ENCODE data around the gene TMEM125.

Gene TMEM125

DNA sequence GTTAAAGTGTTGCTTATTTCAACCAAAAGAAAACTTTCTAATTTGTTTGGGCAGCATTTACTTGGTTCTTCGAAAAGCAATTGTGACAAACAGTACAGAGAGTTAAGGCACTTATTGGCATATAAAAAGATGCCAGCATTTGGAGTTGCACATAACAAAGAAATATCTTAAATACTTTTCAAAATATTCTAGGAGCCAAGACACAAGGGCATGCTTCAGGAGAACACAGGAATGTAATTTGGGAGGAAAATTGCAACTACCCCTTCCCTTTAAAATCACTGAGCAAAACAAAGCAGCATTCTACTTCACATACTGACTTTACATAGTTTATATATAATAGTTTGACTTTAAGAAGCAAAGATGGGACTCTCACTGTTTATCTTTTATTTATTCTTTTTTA, 26.4 kb downstream of the TMEM125 start:
- no peak for DNase-seq

DNA sequence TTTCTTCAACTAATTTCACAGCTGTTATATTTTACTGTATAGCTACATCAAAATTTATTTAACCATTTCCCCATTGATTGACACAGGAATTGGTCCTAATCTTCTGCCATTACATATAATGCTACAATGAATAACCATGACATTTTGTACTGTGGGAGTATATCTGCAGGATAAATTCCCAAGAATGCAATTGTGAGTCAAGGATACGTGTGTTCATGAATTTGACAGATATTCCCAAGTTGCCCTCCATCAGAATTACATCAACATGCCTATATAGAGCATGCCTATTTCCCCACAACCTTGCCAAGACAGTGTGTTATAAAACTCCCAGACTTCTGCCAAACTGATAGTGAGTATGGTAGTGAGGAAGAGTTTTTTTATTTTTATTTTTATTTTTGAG, 28.3 kb downstream of the TMEM125 start:
- no peak for DNase-seq

DNA sequence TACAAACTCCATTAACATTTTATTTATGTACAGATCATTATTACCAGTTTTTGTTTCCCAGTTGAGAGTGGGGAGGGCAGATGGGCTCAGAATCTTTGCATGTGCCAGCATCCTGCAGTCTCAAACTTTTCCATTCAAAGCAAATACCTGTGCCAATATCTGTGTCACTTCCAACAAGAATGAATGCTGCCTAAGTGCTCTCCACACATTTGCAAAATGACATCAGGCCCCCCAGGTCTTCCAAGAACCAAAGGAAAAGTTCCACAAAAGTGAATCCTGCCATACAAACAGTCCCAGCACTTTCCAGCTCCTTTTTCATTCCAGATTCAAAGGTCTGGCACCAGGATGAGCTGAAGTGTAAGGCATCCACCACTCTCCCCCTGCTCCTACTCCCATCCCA, 29.3 kb downstream of the TMEM125 start:
- DNase-seq: no peak

DNA sequence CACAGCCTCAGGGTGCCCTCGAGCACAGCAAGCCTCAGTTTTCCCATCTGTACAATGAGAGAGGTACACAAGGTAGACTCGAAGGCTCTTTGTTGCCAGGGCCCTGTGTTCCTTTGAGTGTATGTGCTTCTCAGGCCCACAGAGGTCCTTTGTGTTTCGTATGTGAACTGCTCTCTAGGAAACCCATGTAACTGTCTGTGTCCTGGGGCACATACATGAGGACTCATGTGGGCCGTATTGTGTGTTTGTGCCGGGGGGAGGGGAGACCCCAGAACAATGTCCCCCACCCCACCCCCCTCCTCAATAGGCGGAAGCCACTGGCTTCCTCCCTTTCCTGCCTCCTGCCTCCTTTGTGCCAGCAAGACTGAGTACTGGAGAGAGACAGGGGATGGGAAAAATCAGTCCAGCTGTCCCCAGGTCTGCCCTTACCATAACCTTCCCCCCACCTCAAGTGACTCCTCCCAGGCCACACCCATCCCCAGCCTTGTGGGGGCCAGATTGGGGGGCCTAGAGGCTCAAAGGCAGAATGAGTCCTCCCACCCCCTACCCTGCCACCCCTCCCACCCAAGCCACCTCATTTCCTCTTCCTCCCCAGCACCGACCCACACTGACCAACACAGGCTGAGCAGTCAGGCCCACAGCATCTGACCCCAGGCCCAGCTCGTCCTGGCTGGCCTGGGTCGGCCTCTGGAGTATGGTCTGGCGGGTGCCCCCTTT, 30.8 kb downstream of the TMEM125 start, which contains the start of gene TIE1:
TSS of gene TIE1 (plus strand) at position 605 of the 717 bp plus-strand sequence. CDS start at position 695, 90 bp downstream.
- DNase-seq: no peak

DNA sequence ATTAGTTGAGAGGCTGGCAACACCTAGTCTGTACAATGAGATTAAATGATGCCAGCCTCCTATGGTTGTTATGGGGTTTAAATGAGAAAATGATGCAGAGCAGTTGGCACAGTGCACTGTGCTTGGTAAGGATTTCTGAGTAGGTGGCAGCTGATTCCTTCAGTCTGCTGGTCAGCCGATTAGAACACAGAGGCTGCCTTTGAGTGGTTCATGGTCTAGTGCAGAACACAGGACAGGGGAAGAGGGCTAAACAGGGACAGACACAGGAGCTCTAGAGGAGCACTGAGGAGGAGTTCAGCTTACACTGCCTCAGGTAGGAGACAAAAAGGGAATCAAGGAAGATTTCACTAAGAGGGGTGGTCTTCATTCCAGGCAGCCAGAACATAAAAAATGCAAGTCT, 32.4 kb downstream of the TMEM125 start:
- DNase-seq: no peak

DNA sequence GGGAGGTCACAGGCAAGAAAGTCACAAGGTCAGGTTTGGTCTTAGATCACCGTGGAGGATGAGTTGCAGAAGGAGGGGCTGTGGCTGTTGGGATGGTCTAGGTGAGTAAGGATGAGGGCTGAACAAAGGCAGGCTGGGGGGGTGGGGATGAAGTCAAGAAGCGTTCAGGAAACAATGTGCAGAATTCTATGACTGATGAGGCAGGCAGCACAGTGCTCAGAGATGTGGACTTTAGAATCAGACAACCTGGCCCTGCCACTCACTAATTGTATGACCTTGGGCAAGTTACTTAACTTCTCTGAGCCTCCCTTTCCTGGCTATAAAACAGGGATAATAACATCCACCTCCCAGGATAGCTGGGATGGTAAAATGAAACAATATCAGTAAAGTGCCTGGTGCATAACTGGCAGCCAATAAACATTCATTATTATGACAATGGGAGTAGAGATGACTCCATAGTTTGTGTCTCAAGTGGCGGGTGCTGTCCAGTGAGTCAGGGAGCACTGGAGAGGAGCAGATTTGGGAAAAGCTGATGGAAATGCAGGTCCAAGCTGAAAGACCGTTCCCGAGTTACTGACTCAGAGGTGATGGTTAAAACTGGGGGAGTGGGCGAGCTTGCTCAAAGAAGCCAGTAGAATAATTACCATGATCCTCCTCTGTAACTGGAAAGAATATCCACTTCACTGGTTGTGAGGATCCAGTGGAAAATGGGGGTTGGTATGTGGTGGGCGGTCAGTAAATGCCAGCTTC, 33.1 kb downstream of the TMEM125 start:
- DNase-seq: no peak

DNA sequence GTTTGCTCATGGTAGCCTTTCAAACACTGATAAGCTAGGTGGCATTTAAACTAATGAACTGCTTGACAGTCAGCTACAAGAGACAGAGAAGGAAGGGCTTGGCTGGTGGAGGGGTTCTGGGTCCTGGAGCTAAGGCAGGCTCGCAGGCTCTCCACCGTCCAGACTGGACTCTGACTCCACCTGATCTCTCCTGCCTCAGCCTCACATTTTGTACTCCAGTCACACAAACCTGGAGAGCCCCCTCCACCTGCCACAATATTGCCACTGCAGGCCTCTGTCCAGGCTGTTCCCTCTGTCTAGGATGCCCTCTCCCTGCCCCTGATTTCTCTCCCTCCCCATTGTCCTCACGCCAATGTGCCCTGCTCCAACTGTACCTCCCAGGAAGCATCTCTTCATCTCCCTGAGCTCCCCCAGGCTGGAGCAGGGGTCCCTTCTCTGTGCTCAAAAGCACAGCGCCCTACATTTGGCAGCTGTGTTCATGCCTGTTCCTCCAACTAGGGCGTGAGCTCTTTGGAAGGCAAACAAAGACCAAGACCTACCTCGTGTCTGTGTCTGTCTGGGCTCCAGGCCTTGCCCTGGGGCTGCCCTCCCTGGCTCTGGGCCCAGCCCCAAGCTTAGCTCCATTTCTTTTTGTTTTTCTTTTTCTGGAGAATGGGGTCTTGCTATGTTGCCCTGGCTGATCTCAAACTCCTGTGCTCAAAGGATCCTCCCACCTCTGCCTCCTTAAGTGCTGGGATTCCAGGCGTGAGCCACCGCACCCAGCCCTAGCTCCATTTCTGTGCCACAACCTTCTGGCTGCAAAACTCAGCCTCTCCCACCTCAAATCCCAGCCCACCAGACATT, 33.9 kb downstream of the TMEM125 start:
- DNase-seq: no peak

DNA sequence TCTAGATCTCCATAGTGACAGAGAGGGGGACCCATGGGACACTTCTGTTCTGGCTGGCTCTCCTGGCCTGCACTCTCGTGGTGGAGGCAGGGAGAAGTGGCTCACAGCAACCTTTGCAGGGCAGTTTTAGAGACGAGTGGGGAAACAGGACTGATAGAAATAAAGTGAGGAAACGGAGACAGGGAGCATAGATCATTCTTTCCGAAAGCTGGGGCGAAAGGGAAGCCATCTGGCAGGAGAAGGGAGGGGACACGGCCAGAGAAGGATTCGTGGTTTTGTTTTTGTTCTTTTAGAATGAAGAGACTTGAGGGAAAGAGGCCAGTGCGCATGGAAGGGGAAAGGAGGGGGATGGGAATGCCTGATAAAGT, 34.5 kb downstream of the TMEM125 start:
- DNase-seq: no peak

DNA sequence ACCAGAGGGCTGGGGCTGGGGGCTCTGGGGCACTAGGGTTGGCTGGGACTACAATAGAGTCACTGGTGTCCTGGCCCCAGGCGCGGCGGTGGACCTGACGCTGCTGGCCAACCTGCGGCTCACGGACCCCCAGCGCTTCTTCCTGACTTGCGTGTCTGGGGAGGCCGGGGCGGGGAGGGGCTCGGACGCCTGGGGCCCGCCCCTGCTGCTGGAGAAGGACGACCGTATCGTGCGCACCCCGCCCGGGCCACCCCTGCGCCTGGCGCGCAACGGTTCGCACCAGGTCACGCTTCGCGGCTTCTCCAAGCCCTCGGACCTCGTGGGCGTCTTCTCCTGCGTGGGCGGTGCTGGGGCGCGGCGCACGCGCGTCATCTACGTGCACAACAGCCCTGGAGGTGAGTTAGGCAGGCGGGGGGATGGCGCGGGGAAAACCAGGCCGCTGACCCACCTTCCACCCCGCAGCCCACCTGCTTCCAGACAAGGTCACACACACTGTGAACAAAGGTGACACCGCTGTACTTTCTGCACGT, 35.1 kb downstream of the TMEM125 start:
- DNase-seq: no peak

DNA sequence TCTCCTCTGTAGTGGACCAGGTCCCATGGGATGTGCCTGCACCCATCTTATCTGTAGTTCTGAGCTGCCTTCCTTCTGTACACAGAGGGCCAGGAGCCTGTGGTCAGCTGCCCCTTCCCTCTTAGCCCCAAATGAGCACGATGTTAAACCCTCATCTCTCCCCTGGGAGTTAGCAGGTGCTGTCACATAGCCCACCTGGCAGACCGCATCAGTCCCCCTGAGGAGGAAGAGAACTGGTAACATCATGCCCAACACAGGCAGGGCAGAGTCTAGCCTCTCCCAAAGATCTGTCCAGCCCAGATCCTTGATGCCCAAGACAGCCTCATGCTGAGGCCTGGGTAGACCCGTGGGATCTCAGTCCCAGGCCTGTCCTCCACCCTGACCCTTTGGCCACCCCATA, 35.7 kb downstream of the TMEM125 start:
- DNase-seq: no peak

DNA sequence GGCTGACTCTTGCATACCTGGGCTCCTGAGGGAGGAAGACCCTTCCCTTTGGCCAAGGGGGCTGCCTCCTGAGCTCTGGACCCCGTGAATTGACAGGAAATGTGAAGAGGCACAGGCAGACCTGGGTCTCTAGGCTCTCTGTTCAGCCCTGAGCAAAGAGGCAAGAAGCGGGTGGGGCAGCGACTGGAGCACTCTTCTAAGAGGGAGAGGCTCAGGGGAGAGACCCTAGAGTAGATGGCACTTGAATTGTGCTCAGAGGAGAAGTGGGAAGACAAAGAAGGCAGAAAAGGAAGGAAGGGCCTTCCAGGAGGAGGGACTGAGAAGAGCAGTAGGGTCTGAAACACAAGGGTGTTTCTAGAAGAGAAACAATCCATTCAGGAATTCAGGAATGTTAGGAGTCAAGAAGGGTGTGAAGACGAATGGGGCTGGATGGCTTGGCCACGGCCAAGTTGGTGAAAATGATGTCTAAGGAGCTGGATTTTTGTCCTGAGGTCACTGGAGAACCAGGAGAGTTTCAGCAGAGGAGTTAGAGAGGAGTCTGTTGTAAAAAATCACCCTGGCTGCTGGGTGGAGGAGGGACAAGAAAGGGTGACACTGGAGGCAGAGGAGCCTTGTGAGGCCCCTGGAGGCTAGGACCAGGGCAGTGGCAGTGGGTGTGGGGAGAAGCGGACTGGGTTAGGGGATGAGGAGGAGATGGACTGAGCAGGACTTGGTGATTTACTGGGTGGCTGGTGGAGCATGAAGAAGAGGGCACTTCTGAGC, 36.3 kb downstream of the TMEM125 start:
- DNase-seq: no peak

DNA sequence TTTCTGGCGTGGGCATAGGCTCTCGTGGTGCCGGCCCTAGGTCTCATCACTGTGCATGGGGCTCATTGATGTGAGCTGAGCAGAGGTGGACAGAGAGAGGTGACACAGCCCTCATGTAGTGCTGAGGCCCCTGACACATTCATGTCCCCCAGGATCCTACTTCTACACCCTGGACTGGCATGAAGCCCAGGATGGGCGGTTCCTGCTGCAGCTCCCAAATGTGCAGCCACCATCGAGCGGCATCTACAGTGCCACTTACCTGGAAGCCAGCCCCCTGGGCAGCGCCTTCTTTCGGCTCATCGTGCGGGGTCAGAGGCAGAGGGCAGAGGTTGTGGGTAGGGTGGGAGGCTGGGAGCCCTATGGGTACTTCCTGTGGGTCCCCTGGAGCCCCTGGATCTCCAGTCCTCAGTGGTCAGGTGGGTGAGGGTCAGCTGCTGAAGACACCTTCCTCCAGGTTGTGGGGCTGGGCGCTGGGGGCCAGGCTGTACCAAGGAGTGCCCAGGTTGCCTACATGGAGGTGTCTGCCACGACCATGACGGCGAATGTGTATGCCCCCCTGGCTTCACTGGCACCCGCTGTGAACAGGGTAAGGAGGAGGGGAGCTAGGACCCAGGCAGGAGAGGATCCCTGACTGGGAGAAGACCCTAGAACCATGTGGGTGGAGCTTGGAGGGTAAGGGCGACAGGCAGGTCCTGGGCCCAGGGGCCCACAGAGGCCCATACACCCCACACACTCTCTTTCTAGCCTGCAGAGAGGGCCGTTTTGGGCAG, 37.1 kb downstream of the TMEM125 start:
- DNase-seq: no peak

DNA sequence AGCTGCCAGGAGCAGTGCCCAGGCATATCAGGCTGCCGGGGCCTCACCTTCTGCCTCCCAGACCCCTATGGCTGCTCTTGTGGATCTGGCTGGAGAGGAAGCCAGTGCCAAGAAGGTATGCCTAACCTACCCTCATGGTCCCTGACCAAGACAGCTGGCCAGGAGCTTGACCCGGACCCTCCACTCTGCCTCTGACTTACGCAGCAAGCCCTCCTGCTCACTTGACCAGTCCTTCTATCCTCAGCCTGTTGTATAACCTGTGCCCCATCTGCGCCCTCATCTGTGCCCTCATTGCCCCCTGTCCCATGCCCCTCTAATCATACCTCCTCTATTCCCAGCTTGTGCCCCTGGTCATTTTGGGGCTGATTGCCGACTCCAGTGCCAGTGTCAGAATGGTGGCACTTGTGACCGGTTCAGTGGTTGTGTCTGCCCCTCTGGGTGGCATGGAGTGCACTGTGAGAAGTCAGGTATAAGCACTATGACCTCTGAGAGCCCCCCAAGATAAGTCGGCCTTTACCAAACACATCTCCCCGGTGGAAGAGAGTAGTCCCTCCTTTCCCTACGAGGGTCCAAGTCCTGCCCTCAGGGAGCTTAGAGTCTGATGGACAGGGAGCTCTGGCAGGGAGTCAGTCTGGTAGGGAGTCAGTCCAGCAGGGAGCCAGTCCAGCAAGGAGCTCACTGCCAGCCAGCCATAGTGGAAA, 37.8 kb downstream of the TMEM125 start:
- no peak for DNase-seq

DNA sequence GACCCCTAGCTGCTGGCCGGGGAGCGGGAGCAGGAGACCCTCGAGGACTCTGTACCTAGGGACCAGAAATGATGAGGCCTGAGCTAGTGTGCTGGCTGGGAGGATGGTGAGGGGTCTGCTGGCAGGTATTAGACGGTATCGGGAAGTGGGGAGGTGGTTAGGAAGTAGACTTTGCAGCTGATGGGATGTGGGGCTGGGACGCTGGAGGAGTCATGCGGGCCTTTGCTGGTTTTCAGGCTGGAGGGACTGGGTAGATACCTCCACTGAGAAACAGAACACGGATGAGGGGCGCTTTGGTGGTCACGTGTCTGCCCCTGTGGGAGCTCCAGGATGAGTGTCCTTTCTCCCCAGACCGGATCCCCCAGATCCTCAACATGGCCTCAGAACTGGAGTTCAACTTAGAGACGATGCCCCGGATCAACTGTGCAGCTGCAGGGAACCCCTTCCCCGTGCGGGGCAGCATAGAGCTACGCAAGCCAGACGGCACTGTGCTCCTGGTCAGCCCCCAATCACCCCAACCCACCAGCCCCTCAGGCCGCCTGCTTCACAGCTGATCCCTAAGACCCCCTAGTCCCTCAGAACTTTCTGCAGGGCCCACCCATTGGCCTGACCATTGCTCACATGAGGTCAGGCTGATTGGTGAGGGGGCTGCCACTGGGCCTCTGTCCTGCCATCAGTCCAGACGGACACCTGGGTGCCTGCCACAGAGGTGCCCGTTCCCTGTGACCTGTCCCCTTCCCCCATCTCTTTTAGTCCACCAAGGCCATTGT, 39.0 kb downstream of the TMEM125 start:
- no peak for DNase-seq

DNA sequence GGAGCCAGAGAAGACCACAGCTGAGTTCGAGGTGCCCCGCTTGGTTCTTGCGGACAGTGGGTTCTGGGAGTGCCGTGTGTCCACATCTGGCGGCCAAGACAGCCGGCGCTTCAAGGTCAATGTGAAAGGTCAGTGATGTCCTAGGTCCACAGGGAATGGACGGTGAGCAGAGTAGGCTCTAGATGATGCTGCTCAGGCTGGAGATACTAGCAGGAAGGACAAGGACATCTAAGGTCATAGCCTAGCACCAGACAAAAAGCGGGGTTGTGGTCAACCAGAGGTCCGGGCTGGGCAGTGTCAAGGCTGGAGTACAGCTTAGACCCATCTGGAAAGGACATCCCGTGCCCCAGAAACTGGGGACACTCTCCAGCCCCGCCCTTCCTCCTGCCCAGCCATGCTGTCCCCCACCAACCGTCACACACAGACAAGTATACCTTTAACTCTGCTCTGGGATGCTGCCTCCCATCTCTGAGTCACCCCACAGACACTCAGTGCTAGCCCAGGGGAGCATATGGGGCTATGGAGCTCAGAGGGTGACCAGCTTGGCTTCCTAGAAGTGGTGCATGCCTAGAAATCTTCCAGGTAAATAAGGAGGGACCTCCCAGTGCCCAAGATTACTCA, 39.7 kb downstream of the TMEM125 start:
- DNase-seq: no peak

DNA sequence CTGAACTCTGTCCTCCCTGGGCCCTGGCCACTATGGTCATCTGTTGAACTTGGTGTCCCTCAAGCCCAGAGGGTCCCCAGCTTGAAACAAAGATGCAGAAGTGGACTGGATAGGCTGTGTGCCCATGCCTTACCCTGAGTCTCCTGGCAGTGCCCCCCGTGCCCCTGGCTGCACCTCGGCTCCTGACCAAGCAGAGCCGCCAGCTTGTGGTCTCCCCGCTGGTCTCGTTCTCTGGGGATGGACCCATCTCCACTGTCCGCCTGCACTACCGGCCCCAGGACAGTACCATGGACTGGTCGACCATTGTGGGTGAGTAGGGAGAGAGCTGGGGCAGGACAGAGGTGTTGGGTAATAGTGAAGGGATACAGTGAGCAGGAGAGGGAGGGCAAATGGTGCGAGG, 41.7 kb downstream of the TMEM125 start:
- DNase-seq: no peak

DNA sequence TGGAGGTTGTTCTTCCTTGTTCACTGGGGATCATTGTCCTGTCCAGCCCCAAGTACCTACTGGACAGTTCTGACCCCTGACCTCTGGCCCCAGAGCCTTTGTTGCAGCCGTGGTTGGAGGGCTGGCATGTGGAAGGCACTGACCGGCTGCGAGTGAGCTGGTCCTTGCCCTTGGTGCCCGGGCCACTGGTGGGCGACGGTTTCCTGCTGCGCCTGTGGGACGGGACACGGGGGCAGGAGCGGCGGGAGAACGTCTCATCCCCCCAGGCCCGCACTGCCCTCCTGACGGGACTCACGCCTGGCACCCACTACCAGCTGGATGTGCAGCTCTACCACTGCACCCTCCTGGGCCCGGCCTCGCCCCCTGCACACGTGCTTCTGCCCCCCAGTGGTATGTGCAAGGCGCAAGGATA, 42.4 kb downstream of the TMEM125 start:
- DNase-seq: no peak

DNA sequence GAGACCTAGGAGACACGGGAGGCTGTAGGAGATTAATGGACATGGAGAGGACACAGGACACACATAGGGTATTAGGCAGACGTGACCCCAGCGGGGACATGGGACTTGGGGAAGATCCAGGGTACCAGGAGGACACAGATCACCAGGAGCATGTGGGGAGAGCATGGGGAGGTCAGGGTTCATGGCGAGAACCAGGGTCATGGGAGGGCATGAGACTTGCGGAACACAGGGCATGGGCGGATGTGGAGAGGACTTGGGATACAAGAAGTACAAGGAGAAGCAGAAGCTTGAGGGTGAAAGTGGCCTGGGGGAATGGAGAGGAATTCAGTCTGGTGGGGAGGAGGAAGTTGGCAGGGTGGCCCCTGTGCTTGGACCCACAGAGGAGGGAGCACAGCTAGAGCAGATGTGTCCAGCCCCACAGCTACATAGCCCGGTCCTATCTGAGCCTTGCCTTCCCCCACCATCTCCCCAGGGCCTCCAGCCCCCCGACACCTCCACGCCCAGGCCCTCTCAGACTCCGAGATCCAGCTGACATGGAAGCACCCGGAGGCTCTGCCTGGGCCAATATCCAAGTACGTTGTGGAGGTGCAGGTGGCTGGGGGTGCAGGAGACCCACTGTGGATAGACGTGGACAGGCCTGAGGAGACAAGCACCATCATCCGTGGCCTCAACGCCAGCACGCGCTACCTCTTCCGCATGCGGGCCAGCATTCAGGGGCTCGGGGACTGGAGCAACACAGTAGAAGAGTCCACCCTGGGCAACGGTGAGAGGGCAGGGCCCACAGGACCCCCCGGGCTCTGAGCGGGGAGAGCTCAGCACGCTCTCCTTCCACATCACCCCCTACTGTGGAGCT, 43.1 kb downstream of the TMEM125 start:
- DNase-seq: no peak

DNA sequence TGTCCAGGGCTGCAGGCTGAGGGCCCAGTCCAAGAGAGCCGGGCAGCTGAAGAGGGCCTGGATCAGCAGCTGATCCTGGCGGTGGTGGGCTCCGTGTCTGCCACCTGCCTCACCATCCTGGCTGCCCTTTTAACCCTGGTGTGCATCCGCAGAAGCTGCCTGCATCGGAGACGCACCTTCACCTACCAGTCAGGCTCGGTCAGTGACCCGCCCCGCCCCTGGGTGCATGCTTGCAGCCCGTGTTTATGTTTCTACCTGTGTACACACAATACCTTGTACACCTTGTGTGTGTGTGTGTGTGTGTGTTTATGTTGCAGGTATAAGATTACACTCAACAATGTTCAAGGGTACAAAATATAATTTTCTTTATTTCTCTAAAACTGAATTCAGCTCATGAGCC, 44.0 kb downstream of the TMEM125 start:
- DNase-seq: no peak

All from activated CD4-positive, CD25-positive, alpha-beta regulatory T cell treated with anti-CD3 and anti-CD28 coated beads, Interleukin-2, amount 50 U/mL, for 72 hours (primary cell).